GM21423 (cell line): ENCODE data around the gene CEACAM16.

Experiments used
- ATAC-seq: cut with Tn5 transposase; IDR thresholded peaks from one replicate; pipeline ENCODE4 v1.9.1; 2021; ENCODE audit warnings: mild to moderate bottlenecking, moderate library complexity; ENCODE audit not compliant: unreplicated experiment

CEACAM16 gene

DNA sequence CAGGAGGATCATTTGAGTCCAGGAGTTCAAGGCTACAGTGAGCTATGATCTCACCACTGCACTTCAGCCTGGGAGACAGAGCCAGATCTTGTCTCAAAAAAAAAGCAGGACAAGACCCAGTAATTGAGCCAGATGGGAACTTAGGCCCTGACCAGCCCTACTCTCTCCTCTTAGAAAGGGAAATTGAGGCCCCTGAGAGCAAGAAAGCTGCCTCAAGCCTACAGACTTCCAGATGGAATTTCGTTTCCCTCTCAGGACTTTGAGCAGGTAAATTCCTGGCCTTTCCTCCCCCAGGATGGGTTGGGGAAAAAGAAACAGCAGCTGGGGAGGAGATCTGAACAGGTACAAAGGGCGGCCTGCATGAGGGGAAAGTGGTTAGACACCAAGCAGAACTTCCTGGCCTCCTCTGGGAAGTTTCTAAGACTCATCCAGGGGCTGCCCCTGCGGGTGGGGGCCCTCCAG, 46.0 kb downstream of the CEACAM16 start:
- no peak for ATAC-seq

DNA sequence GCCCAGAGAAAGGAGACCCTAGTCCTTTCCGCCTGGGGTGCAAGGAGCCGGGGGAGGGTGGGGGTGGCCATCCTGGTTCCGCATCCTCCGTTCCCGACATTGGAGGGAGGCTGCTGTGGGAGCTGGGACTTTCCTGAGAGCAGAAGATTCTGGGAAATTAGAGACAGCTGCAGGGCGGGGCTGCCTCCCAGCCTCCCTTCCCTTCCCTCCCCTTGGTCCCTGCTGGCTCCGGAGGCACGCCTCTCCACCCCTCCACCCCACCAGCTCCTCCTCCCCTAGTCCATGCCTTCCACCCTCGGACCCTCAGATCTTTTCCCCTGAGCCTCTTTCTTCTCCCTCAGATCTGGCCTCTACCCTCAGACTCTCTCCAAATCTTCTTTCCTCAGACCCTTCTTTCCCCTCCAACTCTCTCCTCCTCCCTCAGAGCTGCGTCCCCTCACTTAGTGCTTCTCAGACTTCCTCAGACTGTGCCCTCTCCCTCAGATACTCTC, 46.4 kb downstream of the CEACAM16 start:
- ATAC-seq, result no peak

DNA sequence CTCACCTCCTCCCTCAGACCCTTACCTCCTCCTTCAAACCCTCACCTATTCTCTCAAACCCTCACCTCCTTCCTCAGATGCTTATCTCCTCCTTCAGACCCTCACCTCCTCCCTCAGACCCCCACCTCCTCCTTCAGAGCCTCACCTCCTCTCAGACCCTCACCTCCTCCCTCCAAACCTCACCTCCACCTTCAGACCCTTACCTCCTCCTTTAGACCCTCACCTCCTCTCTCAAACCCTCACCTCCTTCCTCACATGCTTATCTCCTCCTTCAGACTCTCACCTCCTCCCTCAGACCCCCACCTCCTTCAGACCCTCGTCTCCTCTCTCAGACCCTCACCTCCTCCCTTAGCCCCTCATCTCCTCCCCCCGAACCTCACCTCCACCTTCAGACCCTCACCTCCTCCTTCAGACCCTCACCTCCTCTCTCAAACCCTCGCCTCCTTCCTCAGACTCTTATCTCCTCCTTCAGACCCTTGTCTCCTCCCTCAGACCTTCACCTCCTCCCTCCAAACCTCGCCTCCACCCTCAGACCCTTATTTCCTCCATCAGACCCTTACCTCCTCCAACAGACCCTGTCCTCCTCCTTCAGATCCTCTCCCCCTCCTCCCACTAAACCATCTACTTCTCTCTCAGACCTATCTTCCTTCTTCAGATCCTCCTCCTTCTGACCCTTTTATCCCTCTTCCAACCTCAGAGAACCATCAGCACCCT, 47.1 kb downstream of the CEACAM16 start:
- ATAC-seq, result no peak

DNA sequence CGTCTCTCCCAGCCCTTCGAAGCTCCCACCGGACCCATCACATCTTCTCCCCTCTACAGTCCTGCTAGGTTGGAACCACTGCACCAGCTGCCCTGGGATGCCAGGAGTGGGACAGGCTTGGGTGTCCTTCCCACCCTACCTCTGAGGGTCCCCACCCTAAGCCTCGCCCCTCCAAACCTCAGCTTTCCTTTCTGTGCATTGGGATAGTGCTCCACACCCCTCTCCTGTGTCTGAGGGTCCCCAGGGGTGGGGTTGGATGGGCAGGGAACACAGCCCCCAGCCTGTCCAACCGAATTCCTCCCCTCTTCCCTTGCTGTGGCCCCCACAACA, 47.6 kb downstream of the CEACAM16 start:
- no peak for ATAC-seq

DNA sequence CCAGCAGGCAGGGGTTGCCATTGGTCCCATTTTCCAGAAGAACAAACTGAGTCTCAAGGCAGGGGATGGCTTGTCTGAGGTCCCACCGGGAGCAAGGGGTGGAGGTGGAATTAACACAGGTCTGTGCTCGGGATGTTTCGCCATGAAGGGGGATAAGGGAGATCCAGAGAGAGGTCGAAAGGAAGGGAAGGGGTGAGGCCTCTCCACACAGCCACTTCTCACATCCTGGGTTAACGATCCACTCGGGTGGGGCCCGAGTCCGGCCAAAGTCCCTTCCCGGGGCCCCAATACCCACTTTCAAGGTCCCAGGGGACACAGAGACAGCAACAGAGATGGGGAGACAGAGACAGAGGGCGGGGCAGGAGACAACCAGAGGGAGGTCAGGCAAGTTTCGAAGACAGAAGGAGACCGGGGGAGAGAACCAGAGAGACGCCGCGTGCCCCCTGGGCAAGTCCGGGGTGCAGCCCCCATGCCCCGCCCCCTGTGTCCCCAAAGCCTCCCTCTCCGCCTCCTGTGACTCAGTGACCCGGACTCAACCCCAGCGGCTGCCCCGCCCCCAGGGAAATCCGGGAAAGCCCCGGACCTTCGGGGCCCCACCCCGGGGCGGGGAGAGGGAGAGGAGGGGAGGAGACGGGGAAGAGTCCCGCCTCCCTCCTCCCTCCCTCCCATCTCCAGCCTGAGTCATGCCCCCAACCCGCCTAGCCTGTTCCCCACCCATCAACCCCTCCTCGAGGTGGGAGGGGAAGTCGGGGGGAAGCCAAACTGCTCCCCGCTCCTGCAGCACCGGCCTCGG, 48.2 kb downstream of the CEACAM16 start:
- peak; percentile 47 for ATAC-seq

DNA sequence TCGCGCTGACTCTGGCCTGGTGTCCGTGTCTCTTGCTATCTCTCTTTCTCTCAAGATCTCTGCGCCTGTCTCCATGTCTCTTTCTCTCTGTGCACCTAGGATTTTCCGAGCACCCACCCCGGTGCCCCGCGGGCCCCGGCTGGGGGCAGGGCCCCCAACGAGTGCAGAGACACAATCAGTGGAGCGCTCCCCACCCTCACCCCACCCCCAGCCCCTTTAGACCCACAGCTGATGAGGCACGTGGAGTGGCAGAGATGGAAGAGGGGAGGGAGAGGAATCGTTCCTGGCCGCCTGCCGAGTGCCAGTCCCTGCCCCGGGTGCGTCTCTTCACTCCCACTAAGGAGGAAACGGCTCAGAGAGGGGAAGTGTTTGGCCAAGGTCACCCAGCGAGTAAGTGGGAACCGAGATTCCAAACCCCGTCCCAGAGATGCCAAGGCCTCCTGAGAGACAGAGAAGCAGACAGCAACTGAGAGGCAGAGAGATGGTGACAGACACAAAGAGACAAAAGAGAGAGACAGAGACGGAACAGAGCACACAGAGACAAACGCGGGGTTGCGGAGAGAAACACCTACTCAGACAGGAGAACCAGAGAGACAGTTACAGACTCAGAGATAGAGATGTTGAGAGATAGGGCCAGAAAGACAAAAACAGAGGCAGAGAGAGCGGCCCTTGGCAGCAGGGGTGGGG, 48.9 kb downstream of the CEACAM16 start:
- no peak for ATAC-seq

DNA sequence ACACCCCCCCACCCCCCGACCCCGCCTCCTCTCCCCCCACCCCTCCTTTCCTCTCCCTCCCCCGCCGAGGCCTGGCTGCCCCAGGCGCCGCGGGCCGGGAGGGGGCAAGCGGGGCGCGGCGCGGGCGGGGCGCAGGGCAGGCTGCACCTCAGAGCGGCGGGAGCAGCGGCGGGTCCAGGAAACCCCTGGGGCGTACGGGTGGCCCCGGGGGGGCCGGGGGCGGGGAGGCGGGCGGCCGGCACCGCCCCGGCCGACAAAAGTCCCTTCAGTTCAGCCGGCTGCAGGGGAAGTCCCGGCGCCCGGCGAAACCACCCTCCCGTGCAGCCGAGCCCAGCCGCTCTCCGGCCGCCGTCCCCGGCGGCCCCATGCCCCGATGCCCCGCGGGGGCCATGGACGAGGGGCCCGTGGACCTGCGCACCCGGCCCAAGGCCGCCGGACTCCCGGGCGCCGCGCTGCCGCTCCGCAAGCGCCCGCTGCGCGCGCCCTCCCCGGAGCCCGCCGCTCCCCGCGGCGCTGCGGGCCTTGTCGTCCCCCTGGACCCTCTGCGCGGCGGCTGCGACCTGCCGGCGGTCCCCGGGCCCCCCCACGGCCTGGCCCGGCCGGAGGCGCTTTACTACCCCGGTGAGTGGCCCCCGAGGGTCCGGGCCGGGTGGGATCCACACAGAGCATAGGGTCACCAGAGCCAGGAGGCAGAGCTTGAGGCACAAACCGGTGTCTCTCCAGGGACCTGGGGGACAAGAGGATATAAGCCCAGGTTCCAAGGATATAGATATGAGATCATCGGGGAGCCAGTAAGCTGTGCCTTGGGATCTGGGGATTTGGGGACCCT, 49.7 kb downstream of the CEACAM16 start, which contains the start of gene BCL3:
Gene BCL3 (plus strand): TSS at position 283 of the 829 bp plus-strand sequence. CDS start 83 bp downstream, at position 366.
- peak; percentile 32 for ATAC-seq

DNA sequence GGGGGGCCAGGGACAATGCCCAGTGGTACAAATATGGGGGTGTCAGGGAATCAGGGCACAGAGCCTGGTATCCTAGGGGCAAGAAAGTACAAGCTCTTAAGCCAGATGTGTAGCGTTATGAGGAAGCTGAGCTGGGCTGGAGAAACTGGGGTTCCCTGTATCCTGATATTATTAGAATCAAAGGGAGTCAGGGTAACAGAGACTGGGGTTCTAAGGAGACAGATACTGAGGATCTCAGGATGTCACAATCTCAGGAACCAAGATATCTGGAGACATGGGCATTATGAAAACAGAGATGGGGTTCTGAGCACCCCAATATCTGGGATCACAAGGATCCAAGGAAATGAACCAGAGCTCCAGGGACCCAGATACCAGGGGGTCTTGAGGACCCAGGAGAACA, 50.3 kb downstream of the CEACAM16 start:
- no peak for ATAC-seq

DNA sequence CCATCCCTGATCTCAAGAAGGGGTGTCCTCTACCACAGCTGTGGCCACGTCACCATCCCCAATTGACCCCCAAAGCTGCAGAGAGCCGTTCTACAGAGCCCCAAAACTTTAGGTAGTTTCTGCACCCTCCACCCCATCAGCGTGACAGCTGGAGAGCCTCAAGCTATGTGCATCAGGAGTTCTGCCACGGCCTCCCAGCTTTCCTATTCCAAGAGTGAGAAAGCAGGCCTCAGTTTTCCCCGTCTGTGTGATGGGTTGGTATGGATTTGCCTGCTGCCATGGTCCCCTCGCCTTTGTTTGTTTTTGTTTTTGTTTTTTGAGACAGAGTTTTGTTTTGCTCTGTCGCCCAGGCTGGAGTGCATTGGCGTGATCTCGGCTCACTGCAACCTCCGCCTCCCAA, 51.0 kb downstream of the CEACAM16 start:
- no peak for ATAC-seq

DNA sequence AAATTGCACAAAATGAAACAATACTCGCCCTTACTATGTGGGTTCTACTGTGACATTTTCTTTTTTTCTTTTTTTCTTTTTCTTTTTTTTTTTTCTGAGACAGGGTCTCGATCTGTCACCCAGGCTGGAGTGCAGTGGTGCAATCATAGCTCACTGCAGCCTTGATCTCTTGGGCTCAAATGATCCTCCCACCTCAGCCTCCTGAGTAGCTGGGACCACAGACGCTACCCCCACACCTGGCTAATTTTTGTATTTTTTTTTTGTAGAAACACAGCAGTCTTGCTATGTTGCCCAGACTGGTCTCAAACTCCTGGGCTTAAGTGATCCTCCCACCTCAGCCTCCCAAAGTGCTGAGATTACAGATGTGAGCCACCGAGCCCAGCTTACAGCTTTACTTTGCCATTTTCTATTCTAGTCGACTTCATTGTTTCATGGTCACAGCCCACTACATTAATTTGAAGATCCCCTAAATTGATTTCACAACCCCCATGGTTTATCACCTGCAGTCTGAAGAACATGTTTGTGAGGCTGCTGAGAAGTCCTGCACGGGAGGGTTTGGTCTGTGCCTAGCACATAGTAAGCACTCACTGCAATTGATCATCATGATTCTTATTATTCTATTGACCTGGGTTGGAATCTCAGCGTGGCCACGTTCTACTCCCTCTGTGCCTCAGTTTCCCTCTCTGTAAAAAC, 53.3 kb downstream of the CEACAM16 start:
- ATAC-seq, result no peak

DNA sequence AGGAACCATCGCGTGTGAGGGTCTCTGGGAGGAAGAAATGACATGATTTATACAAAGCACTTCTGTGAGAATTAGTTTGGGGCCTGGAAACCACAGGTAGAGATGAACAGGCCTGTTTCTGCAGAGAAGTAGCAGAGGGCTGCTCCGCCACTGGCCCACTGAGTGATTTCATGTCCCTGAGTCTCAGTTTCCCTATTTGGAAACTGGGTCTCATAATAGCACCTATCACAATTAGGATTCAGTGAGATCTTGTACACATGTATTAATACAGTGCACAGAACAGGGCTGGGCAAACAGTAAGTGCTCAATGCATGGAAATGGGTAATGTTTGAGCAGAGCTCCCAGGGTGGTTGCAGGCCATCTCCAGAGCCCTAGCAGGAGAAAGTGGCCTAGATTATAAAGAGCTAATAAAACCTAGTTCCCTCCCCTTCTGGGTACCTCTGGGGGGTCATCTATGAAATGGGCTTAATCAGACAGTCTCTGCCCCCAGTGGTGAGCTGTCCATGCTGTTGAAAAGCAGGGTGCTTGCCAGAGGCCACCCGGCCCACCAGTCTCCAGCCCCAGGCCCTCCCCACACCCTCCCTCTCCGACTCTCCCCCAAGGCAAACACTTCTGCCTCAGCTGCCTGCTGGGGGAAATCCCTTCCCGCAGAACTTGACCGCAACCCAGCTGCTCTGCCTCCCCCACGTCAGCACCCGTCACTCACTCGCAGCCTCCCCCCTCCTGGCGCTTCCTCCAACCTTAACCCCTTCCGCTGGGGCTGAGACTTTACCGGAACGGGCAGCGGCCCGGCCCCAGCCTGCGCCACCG, 54.1 kb downstream of the CEACAM16 start:
- ATAC-seq, result peak; percentile 62

DNA sequence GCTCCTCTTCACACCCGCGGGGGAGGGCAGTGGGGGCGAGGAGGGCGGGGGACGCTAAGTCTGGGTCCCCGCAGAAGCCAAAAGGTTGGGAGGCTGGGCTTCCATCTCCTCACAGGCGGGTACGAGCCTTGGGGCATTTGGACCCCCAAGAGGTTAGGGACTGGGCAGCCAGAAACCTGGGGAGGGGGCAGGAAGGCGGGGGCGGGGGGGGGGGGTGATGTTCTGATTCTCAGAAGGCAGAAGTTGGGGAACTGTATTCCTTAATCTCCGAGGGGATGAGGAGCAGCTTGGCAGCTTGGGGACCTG, 54.6 kb downstream of the CEACAM16 start:
- no peak for ATAC-seq

DNA sequence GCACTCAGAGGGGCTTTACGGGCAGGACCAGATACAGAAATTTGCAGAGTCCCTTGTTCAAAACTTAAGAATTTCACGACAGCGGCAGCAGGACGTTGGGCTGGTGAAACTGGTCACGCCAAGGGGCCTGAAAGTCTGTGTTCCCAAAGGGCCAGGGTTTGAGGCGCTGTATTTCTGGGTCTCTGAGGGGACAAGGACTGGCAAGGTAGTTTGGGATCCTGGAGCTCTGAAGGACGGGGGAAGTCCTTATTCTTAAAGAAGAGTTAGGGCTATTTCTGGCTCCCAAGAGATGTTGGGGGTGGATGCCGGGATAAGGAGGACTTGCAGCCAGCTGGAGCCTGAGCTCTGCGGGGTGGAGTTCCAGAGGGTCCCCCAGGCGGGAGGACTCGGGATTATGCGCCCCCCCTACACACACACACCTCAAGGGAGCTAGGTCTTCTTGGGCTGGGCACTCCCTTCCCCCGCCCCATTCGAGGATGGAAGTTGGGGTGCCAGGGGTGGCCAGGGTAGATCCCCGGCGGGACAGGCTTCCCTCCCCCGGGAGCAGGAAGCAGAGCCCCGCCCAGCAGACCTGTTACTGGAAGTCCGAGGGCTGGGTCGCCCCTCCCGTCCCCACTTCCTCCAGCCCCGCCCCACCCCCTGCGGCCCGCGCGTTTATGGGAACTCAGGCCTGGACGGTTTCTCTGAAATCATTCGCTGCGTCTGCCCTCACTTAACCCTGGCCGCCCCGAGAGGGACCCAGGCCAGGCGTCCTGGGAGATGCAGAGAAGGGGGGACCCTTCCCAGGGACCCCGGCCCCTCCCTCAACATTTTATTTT, 55.2 kb downstream of the CEACAM16 start:
- peak; percentile 35 for ATAC-seq

DNA sequence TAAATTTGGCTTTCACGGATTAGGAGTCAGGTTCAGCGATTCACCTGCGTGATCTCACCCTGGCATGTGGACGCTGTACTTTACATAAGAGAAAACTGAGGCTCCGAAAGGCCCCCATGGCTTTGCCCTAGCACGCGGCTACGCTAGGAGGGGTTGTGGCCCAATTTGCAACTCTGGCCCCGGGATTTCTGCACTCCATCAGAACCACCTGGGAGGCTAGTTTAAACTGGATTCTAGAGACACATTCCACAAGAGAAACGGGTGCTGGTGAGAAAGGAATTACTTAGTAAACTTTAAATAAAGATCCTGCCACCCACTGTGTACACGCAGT, 55.8 kb downstream of the CEACAM16 start:
- no peak for ATAC-seq

DNA sequence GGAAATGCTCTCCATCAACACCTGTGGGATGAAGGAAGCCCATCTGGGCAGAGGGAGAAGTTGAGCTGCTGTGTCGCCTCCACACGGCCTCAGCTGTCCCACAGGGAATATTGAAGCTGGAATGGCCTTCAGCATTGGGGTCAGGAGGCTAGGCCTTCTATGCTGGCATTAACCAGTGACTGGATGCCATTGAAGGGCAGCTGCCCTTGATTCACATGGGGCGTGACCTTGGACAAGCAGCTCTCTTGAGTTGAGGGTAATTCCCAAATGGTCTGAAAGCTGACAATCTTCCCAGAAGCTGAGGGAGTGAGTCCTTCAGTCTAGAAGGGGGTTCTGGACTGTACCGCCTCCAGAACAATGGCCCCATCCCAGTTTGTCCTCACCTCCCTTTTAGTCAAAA, 56.3 kb downstream of the CEACAM16 start:
- ATAC-seq, result no peak

DNA sequence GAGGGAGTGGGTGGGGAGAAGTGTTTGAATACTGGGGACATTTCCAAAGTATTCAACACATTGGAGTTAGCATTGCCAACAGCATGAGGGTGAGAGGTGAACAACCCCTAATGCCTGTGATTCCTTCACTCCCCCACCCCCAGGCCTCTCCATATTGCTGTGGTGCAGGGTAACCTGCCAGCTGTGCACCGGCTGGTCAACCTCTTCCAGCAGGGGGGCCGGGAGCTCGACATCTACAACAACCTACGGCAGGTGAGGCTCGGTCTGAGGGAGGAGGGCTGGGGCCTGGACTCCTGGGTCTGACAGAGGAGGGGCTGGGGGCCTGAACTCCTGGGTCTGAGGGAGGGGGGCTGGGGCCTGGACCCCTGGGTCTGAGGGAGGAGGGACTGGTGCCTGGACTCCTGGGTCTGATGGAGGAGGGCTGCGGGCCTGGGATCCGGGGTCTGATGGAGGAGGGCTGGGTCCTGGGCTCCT, 57.2 kb downstream of the CEACAM16 start:
- ATAC-seq, result no peak

DNA sequence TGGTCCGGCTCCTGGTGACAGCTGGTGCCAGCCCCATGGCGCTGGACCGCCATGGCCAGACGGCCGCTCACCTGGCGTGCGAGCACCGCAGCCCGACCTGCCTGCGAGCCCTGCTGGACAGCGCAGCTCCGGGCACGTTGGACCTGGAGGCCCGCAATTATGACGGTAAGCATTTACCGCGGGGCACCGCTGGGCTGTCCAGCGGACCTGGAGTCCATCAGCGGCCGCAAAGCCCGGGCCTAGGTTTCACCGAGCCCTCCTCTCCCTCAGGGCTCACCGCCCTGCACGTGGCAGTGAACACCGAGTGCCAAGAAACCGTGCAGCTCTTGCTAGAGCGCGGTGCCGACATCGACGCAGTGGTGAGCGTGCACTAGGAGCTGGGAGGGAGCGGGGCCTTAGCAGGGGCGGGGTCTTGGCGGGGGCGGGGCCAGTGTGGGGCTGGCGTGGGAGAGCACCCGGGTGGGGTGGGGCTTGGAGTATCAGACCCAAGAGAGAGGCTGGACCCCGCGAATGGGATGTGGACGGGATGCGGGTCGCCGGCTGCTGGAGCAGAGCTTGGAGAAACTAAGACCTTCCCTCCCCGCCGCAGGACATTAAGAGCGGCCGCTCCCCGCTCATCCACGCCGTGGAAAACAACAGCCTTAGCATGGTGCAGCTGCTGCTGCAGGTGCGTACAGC, 58.2 kb downstream of the CEACAM16 start:
- no peak for ATAC-seq
